Activated T-helper 2 cell treated with anti-CD3 and anti-CD28 coated beads, Interferon-gamma antibody, Interleukin-2, Interleukin-4, amounts not matched to agents 10 μg/mL and 5 μg/mL and 100 μg/mL, durations not matched to agents 14 hours and 24 hours and 36 hours (primary cell): ENCODE results near the gene MYRF. TPM values are rescaled to one million over a fixed set of nuclear protein-coding genes. Genes with fewer than 3 reads are reported as not detected.

Experiments
- DNase-seq: peaks from one replicate; pipeline ENCODE4 v3.0.0; 2021; ENCODE audit warnings: low spot score
- H3K27ac Mint-ChIP-seq: one replicate; pipeline ENCODE4 v1.8.0; 2021; ENCODE audit warnings: mixed read lengths
- H3K27me3 Mint-ChIP-seq: one replicate; pipeline ENCODE4 v1.8.0; 2021; ENCODE audit warnings: low read depth, mixed read lengths
- H3K36me3 Mint-ChIP-seq: one replicate; pipeline ENCODE4 v1.8.0; 2021; ENCODE audit warnings: low read depth, mixed read lengths
- H3K4me1 Mint-ChIP-seq: one replicate; pipeline ENCODE4 v1.8.0; 2021; ENCODE audit warnings: low read depth, mixed read lengths
- H3K4me3 Mint-ChIP-seq: one replicate; pipeline ENCODE4 v1.8.0; 2021; ENCODE audit warnings: low read depth, mild to moderate bottlenecking, moderate library complexity, mixed read lengths
- H3K9me3 Mint-ChIP-seq: one replicate; pipeline ENCODE4 v1.8.0; 2021; ENCODE audit warnings: mixed read lengths
- intact Hi-C: fragments of 100-400 bp; cut with micrococcal nuclease; formaldehyde crosslinking; loops from one replicate; pipeline ENCODE4 v1.15.1; 2023
- total RNA-seq: library from RNA; stranded (reverse); gene quantifications from 2 replicates; pipeline ENCODE4 v1.2.3, GENCODE V29; 2022

MYRF gene
- total RNA-seq, 1 donor from 2014 or later: 1.8 TPM

DNA sequence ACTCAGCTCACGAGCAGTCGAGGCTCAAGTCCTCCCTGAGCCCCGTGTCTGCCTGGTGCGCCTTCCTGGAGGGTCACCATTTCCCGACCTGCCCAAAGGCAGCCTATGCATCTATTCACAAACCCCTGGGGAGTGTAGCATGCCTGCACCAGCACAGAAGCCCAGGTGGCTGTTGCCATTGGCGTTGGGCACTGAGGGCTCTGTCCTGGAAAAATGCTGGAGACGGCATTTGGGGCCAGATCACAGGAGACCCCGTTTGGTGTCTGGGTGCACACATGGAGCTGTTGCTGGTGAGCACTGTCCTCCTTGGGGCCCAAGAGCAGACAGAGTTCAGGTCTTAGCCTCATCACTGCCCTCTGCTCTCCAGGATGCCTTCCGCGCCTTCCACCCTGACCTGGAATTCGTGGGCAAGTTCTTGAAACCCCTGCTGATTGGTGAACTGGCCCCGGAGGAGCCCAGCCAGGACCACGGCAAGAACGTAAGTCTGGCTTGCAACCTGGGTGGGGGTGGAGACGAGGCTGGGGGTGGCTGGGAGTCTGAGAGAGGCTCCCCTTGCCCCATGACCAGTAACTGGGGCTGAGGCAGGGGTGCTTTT lies 85.1 kb downstream of the MYRF start:
- Mint-ChIP-seq H3K36me3 (peaks cover 81% of the 10 kb centered on the region), H3K27ac (peak overlapping the region; percentile 12), H3K4me3 (no peak overlapping the region), H3K27me3 (no peaks in the 10 kb centered on the region), H3K4me1 (peaks cover 35% of the 10 kb centered on the region), H3K9me3 (no peaks in the 10 kb centered on the region)
- DNase-seq: no peak
- intact Hi-C loops: no loop called here

Other genes starting within 250 kb of the MYRF start
- 0.07 and 0.11 TPM in 2 replicates for gene LRRC10B, start 243.9 kb upstream of the MYRF start, total RNA-seq
- 0.09 and 0.30 TPM in 2 replicates for gene SYT7, start 171.6 kb upstream of the MYRF start, total RNA-seq
- 0.07 TPM in 2 replicates for gene DAGLA, start 72.2 kb upstream of the MYRF start, total RNA-seq
- 187 and 192 TPM in 2 replicates for gene TMEM258, start 40.0 kb downstream of the MYRF start, total RNA-seq
- gene FEN1, start 40.3 kb downstream of the MYRF start, total RNA-seq: 130 and 131 TPM in 2 replicates
- gene FADS1, start 64.4 kb downstream of the MYRF start, total RNA-seq: 114 and 116 TPM in 2 replicates
- gene FADS2, start 75.7 kb downstream of the MYRF start, total RNA-seq: 366 and 381 TPM in 2 replicates
- 22.1 and 24.1 TPM in 2 replicates for gene FADS3, start 138.9 kb downstream of the MYRF start, total RNA-seq
- gene RAB3IL1, start 164.9 kb downstream of the MYRF start, total RNA-seq: 0.09 TPM in 1 of 2 replicates, not detected in the other
- 0.09 TPM in 1 of 2 replicates, not detected in the other for gene BEST1, start 197.7 kb downstream of the MYRF start, total RNA-seq
- 568 and 585 TPM in 2 replicates for gene FTH1, start 215.0 kb downstream of the MYRF start, total RNA-seq